Left ventricle myocardium inferior (tissue), 1 donor: ENCODE results near the gene RFESD. TPM values are rescaled to one million over a fixed set of nuclear protein-coding genes. Genes with fewer than 3 reads are reported as not detected.
"Not testable (repeated sequence)": the region's sequence is repeated elsewhere in the genome, so short reads cannot be mapped to it uniquely, and the experiment has no call there.

Experiments used
- DNase-seq: peaks from one replicate; pipeline ENCODE4 v3.0.0-alpha.2; 2020
- H3K27ac ChIP-seq: fragments of 200-600 bp; replicated peaks from 2 replicates; pipeline ENCODE4 v1.8.0; 2021
- H3K27me3 ChIP-seq: fragments of 200-600 bp; 2 replicates; pipeline ENCODE4 v1.8.0; 2021; ENCODE audit warnings: low read depth
- H3K36me3 ChIP-seq: fragments of 200-600 bp; 2 replicates; pipeline ENCODE4 v1.8.0; 2021
- H3K4me1 ChIP-seq: fragments of 200-600 bp; 2 replicates; pipeline ENCODE4 v1.8.0; 2021
- H3K4me3 ChIP-seq: fragments of 200-600 bp; 2 replicates; pipeline ENCODE4 v1.8.0; 2021; ENCODE audit warnings: mild to moderate bottlenecking, moderate library complexity
- H3K9me3 ChIP-seq: fragments of 200-600 bp; replicated peaks from 2 replicates; pipeline ENCODE4 v1.8.0; 2021
- intact Hi-C: fragments of 100-400 bp; cut with micrococcal nuclease; formaldehyde crosslinking; loops from one replicate; pipeline ENCODE4 v1.11.0; 2022
- total RNA-seq: library from RNA; stranded (reverse); fragmentation: NEBNext Ultra II Directional; extraction: Animal tissue kit (Norgen Biotek cat#: 25700); gene quantifications from one replicate; pipeline ENCODE4 v1.2.1, GENCODE V29; 2021
- TF ChIP-seq, protein P1 (sequence below): fragments of 200-600 bp; IDR thresholded peaks from 2 replicates; pipeline ENCODE4 v1.8.0; 2021; ENCODE audit warnings: antibody characterized with exemption, mild to moderate bottlenecking, borderline replicate concordance
- donor health status: DM: no; HTN: yes; CAD: no; lungs with severe emphysema.

The RFESD gene
- total RNA-seq, 1 donor from 2014 or later, result 2.8 TPM

- Histone ChIP-seq H3K36me3 (no peaks in the 10 kb centered on the region), H3K27ac (no peak overlapping the region), H3K27me3 (no peaks in the 10 kb centered on the region), H3K4me3 (no peak overlapping the region), H3K9me3 (no peaks in the 10 kb centered on the region), H3K4me1 (no peaks in the 10 kb centered on the region)
- DNase-seq, result no peak
- intact Hi-C loops, result no loop called here
- TF ChIP-seq, protein P1, sequence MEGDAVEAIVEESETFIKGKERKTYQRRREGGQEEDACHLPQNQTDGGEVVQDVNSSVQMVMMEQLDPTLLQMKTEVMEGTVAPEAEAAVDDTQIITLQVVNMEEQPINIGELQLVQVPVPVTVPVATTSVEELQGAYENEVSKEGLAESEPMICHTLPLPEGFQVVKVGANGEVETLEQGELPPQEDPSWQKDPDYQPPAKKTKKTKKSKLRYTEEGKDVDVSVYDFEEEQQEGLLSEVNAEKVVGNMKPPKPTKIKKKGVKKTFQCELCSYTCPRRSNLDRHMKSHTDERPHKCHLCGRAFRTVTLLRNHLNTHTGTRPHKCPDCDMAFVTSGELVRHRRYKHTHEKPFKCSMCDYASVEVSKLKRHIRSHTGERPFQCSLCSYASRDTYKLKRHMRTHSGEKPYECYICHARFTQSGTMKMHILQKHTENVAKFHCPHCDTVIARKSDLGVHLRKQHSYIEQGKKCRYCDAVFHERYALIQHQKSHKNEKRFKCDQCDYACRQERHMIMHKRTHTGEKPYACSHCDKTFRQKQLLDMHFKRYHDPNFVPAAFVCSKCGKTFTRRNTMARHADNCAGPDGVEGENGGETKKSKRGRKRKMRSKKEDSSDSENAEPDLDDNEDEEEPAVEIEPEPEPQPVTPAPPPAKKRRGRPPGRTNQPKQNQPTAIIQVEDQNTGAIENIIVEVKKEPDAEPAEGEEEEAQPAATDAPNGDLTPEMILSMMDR, result no peak
Measured at GRCh38 chr5:95699337-95699736, 52.8 kb downstream of the RFESD start.

GRCh38 chr5:95701074-95701473 is 54.5 kb downstream of the RFESD start:
- no peaks in the 10 kb centered on the region for H3K36me3 ChIP-seq
- no peak overlapping the region for H3K4me3 ChIP-seq
- H3K4me1 ChIP-seq, result no peaks in the 10 kb centered on the region
- no peaks in the 10 kb centered on the region for H3K9me3 ChIP-seq
- intact Hi-C loops, result no loop called here
- TF ChIP-seq, protein P1, result no peak
- no peak for DNase-seq
- no peak overlapping the region for H3K27ac ChIP-seq
- H3K27me3 ChIP-seq, result no peaks in the 10 kb centered on the region

DNA sequence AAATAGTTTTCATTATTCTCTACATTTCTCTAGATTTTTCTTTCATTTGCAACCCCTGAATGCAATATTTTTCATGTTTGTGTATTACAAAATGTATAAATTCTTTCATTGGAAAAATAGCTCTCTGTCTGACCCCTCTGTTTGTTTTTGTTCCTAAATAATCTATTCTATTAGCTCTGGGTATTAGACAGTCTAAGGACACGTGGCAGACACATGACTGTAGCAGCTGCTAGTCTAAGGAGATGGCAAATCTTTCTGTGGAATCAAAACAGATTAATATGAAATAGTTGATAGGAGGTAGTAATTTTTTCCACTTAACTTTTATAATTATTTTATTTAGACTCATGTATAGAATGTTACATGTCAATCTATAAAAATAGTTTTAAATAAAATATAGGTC is 57.6 kb downstream of the RFESD start:
- intact Hi-C loops, result no loop called here
- no peaks in the 10 kb centered on the region for H3K4me1 ChIP-seq
- TF ChIP-seq, protein P1, result no peak
- DNase-seq, result no peak
- H3K27ac ChIP-seq, result no peak overlapping the region
- no peak overlapping the region for H3K4me3 ChIP-seq
- no peaks in the 10 kb centered on the region for H3K27me3 ChIP-seq
- no peaks in the 10 kb centered on the region for H3K36me3 ChIP-seq
- H3K9me3 ChIP-seq, result no peaks in the 10 kb centered on the region

DNA sequence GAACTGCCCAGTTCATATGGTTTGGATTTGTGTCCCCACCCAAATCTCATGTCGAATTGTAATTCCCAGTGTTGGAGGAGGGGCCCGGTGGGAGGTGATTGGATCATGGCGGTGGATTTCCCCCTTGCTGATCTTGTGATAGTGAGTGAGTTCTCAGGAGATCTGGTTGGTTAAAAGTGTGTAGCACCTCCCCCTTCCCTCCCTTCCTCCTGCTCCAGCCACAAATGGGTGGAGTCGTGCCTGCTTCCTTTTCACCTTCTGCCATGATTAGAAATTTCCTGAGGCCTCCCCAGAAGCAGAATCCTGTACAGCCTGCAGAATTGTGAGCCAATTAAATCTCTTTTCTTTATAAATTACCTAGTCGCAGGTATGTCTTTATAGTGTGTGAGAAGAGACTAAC is 59.6 kb downstream of the RFESD start:
- H3K27ac ChIP-seq, H3K27me3 ChIP-seq, H3K36me3 ChIP-seq, H3K4me3 ChIP-seq, H3K9me3 ChIP-seq, intact Hi-C loops, DNase-seq: not testable (repeated sequence)
- peaks cover 13% of the 10 kb centered on the region for H3K4me1 ChIP-seq

DNA sequence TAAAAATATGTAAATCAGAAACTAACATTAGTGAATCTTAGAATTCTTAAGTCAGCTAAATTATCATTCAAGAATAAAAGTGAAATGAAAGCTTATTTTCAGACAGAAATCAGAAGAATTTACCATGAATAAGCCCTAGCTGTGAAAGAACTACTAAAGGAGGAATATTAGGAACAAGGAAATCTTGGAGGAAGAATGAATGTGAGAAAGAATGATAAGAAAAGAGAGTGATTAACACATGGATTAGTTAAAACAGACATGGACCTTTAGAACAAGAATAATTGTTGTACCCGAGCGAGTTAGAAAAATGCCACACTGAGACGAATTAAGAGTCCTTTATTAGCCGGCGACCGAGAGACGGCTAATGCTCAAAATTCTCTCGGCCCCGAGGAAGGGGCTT is 60.5 kb downstream of the RFESD start:
- no peak for DNase-seq
- no peaks in the 10 kb centered on the region for H3K27me3 ChIP-seq
- no peak overlapping the region for H3K4me3 ChIP-seq
- intact Hi-C loops, result no loop called here
- TF ChIP-seq, protein P1, result no peak
- no peak overlapping the region for H3K27ac ChIP-seq
- no peaks in the 10 kb centered on the region for H3K9me3 ChIP-seq
- peaks cover 14% of the 10 kb centered on the region for H3K4me1 ChIP-seq
- H3K36me3 ChIP-seq, result no peaks in the 10 kb centered on the region

Other genes starting within 250 kb of the RFESD start
- 62.0 TPM for gene SKIC3, start 91.8 kb upstream of the RFESD start, total RNA-seq
- gene ARSK, start 91.7 kb upstream of the RFESD start, total RNA-seq, result 3.7 TPM
- 0.14 TPM for gene GPR150, start 26.7 kb upstream of the RFESD start, total RNA-seq
- gene SPATA9, start 36.2 kb downstream of the RFESD start, total RNA-seq, result not detected
- gene RHOBTB3, start 84.6 kb downstream of the RFESD start, total RNA-seq, result 79.7 TPM
- 139 TPM for gene GLRX, start 175.9 kb downstream of the RFESD start, total RNA-seq